H9 (cell line): ENCODE measurements around the gene NCKAP5. TPM values are rescaled to one million over a fixed set of nuclear protein-coding genes. Genes with fewer than 3 reads are reported as not detected.

Source experiments
- DNase-seq: peaks from one replicate; pipeline ENCODE4 v3.0.0-alpha.2; 2017
- H2AFZ ChIP-seq: one replicate; pipeline ENCODE4 v1.6.1; 2013; ENCODE audit warnings: mild to moderate bottlenecking, low read length, control low read depth, moderate library complexity
- H2AK5ac ChIP-seq: 2 replicates; pipeline ENCODE4 v1.6.1; 2013; ENCODE audit warnings: low read length, control low read depth, mixed read lengths; ENCODE audit not compliant: insufficient read length
- H2BK120ac ChIP-seq: one replicate; pipeline ENCODE4 v1.6.1; 2013; ENCODE audit warnings: low read depth, mild to moderate bottlenecking, low read length, control low read depth, inconsistent platforms; ENCODE audit not compliant: poor library complexity, severe bottlenecking
- H2BK12ac ChIP-seq: 2 replicates; pipeline ENCODE4 v1.6.1; 2013; ENCODE audit warnings: low read length, control low read depth, mixed read lengths, low read depth; ENCODE audit not compliant: insufficient read length
- H2BK15ac ChIP-seq: 2 replicates; pipeline ENCODE4 v1.6.1; 2013; ENCODE audit warnings: low read depth, low read length, control low read depth
- H2BK20ac ChIP-seq: one replicate; pipeline ENCODE4 v1.6.1; 2013; ENCODE audit warnings: low read depth, mild to moderate bottlenecking, low read length, control low read depth, inconsistent platforms; ENCODE audit not compliant: poor library complexity, severe bottlenecking
- H2BK5ac ChIP-seq: 2 replicates; pipeline ENCODE4 v1.6.1; 2013; ENCODE audit warnings: low read length, control low read depth, mixed read lengths; ENCODE audit not compliant: insufficient read length
- H3K14ac ChIP-seq: 2 replicates; pipeline ENCODE4 v1.6.1; 2013; ENCODE audit warnings: low read length, control low read depth; ENCODE audit not compliant: insufficient read depth
- H3K18ac ChIP-seq: 2 replicates; pipeline ENCODE4 v1.6.1; 2013; ENCODE audit warnings: low read depth, mild to moderate bottlenecking, mixed read lengths, low read length, control low read depth; ENCODE audit not compliant: insufficient read length
- H3K23ac ChIP-seq: 2 replicates; pipeline ENCODE4 v1.6.1; 2013; ENCODE audit warnings: low read length, control low read depth, mixed read lengths, low read depth; ENCODE audit not compliant: insufficient read length
- H3K23me2 ChIP-seq: 2 replicates; pipeline ENCODE4 v1.6.1; 2013; ENCODE audit warnings: low read depth, mild to moderate bottlenecking, mixed read lengths, low read length, control low read depth; ENCODE audit not compliant: insufficient read length, poor library complexity, severe bottlenecking
- H3K27ac ChIP-seq: 2 replicates; pipeline ENCODE4 v1.5.1; 2013; ENCODE audit warnings: low read length, control low read depth, mixed read lengths, low read depth; ENCODE audit not compliant: insufficient read length
- H3K27me3 ChIP-seq: 2 replicates; pipeline ENCODE4 v1.6.1; 2013; ENCODE audit warnings: low read length, control low read depth, inconsistent platforms; ENCODE audit not compliant: insufficient read depth
- H3K4ac ChIP-seq: 2 replicates; pipeline ENCODE4 v1.6.1; 2013; ENCODE audit warnings: low read depth, mild to moderate bottlenecking, control low read depth, inconsistent platforms, low read length, moderate library complexity
- H3K4me1 ChIP-seq: 2 replicates; pipeline ENCODE4 v1.6.1; 2013; ENCODE audit warnings: low read length, control low read depth, inconsistent platforms; ENCODE audit not compliant: insufficient read depth
- H3K4me2 ChIP-seq: 2 replicates; pipeline ENCODE4 v1.6.1; 2013; ENCODE audit warnings: low read length, control low read depth, mixed read lengths; ENCODE audit not compliant: insufficient read length, insufficient read depth
- H3K56ac ChIP-seq: 2 replicates; pipeline ENCODE4 v1.6.1; 2013; ENCODE audit warnings: low read depth, mild to moderate bottlenecking, mixed read lengths, low read length, control low read depth; ENCODE audit not compliant: insufficient read length
- H3K79me1 ChIP-seq: 2 replicates; pipeline ENCODE4 v1.6.1; 2013; ENCODE audit warnings: low read depth, mild to moderate bottlenecking, moderate library complexity, low read length, control low read depth, inconsistent platforms; ENCODE audit not compliant: insufficient read depth, poor library complexity, severe bottlenecking
- H3K79me2 ChIP-seq: 2 replicates; pipeline ENCODE4 v1.6.1; 2013; ENCODE audit warnings: low read length, control low read depth, inconsistent platforms; ENCODE audit not compliant: insufficient read depth
- H3K9ac ChIP-seq: 2 replicates; pipeline ENCODE4 v1.6.1; 2013; ENCODE audit warnings: low read length, control low read depth, mixed read lengths; ENCODE audit not compliant: insufficient read length; ENCODE audit errors: extremely low read depth
- H3K9me3 ChIP-seq: one replicate; pipeline ENCODE4 v1.6.1; 2013; ENCODE audit warnings: low read depth, low read length, inconsistent platforms; ENCODE audit not compliant: control insufficient read depth
- H3T11ph ChIP-seq: one replicate; pipeline ENCODE4 v1.6.1; 2013; ENCODE audit warnings: mild to moderate bottlenecking, low read length, control low read depth, inconsistent platforms
- H4K20me1 ChIP-seq: one replicate; pipeline ENCODE4 v1.6.1; 2013; ENCODE audit not compliant: control insufficient read depth, insufficient read length, insufficient read depth
- H4K5ac ChIP-seq: 2 replicates; pipeline ENCODE4 v1.6.1; 2013; ENCODE audit warnings: low read depth, mild to moderate bottlenecking, mixed read lengths, low read length, control low read depth; ENCODE audit not compliant: insufficient read length
- H4K8ac ChIP-seq: replicated peaks from 2 replicates; pipeline ENCODE4 v1.6.1; 2013; ENCODE audit warnings: low read length, control low read depth, mixed read lengths, low read depth; ENCODE audit not compliant: insufficient read length
- H4K91ac ChIP-seq: 2 replicates; pipeline ENCODE4 v1.6.1; 2013; ENCODE audit warnings: low read depth, mild to moderate bottlenecking, moderate library complexity, mixed read lengths, low read length, control low read depth; ENCODE audit not compliant: insufficient read length
- H3K27ac Mint-ChIP-seq, 3 experiments: 2 replicates in 2 of 3; 3 replicates in 1 of 3; pipeline ENCODE4 v1.8.0; 2020 to 2021; ENCODE audit warnings: mixed read lengths in 3 of 3, mild to moderate bottlenecking in 1 of 3, moderate library complexity in 1 of 3
- H3K27me3 Mint-ChIP-seq: 2 replicates; pipeline ENCODE4 v1.8.0; 2021; ENCODE audit warnings: low read depth, mild to moderate bottlenecking, moderate library complexity, mixed read lengths
- H3K36me3 Mint-ChIP-seq, 3 experiments: 2 replicates in 2 of 3; 3 replicates in 1 of 3; pipeline ENCODE4 v1.8.0; 2020 to 2021; ENCODE audit warnings: low read depth in 3 of 3, mixed read lengths in 3 of 3; ENCODE audit not compliant: insufficient read depth in 1 of 3
- H3K4me1 Mint-ChIP-seq, 2 experiments: 2 replicates each; pipeline ENCODE4 v1.8.0; 2020; ENCODE audit warnings: mixed read lengths in 2 of 2
- H3K4me3 Mint-ChIP-seq, 2 experiments: 2 replicates in 1 of 2; 3 replicates in 1 of 2; pipeline ENCODE4 v1.8.0; 2020 to 2021; ENCODE audit warnings: mild to moderate bottlenecking in 2 of 2, mixed read lengths in 2 of 2, moderate library complexity in 1 of 2
- H3K9me3 Mint-ChIP-seq, 2 experiments: 2 replicates in 1 of 2; 3 replicates in 1 of 2; pipeline ENCODE4 v1.8.0; 2020; ENCODE audit warnings: mild to moderate bottlenecking in 2 of 2, mixed read lengths in 2 of 2, moderate library complexity in 1 of 2
- CTCF ChIP-seq: fragments of 200-600 bp; sonication (generic); conservative IDR thresholded peaks from 3 replicates; pipeline ENCODE4 v1.8.0; 2021; ENCODE audit warnings: antibody characterized with exemption, mild to moderate bottlenecking
- WGBS: extraction: QIAGEN DNeasy Blood & Tissue Kit; methylation state at CpG from one replicate; pipeline ENCODE4 v1.1.7; 2013; ENCODE audit warnings: missing lambda C conversion rate, low lambda C conversion rate, mixed read lengths; ENCODE audit not compliant: insufficient read length; ENCODE audit errors: extremely low coverage; 5-methylcytosine and 5-hydroxymethylcytosine counted together
- total RNA-seq: library from RNA; stranded (reverse); gene quantifications from 2 replicates; pipeline ENCODE4 v1.2.1, GENCODE V29; 2021

Gene NCKAP5
- total RNA-seq, 1 experiment from 2014 or later: 0.26 TPM

GRCh38 chr2:132741754-132742153, 826.5 kb downstream of the NCKAP5 start:
- Histone ChIP-seq H3K14ac (no peak overlapping the region), H2BK5ac (no peak overlapping the region), H3K27me3 (no peaks in the 10 kb centered on the region), H4K91ac (no peak overlapping the region), H3K23ac (no peak overlapping the region), H2BK12ac (no peak overlapping the region), H2AFZ (no peak overlapping the region), H3K4me1 (no peaks in the 10 kb centered on the region), H3K56ac (no peak overlapping the region), H2BK20ac (no peak overlapping the region), H3K4ac (no peak overlapping the region), H2BK120ac (no peak overlapping the region), H3T11ph (no peak overlapping the region), H3K23me2 (no peaks in the 10 kb centered on the region), H2BK15ac (no peak overlapping the region), H3K27ac (no peak overlapping the region), H3K4me2 (no peak overlapping the region), H4K8ac (no peak overlapping the region), H4K20me1 (no peaks in the 10 kb centered on the region), H3K79me1 (no peaks in the 10 kb centered on the region), H3K9me3 (no peaks in the 10 kb centered on the region), H3K18ac (no peak overlapping the region), H2AK5ac (no peak overlapping the region), H3K79me2 (no peaks in the 10 kb centered on the region), H3K9ac (no peak overlapping the region), H4K5ac (no peak overlapping the region)
- Mint-ChIP-seq H3K36me3 (peaks cover 0 to 4% (median 0%) of the 10 kb centered on the region in 3 experiments; a peak in 2 of 7 replicates), H3K4me1 (peaks cover 5% of the 10 kb centered on the region in 2 experiments; a peak in 3 of 4 replicates), H3K4me3 (no peak overlapping the region), H3K27ac (no peak overlapping the region), H3K9me3 (peaks cover 0 to 6% of the 10 kb centered on the region in 2 experiments; a peak in 1 of 5 replicates), H3K27me3 (no peaks in the 10 kb centered on the region)
- no peak for TF ChIP-seq CTCF
- no CpG with 5 or more reads among the region's 3 CpGs for WGBS
- no peak for DNase-seq
